Kidney tubule cell (primary cell): Measurements from ENCODE around the gene ATP9A.

ENCODE experiments used
- DNase-seq: peaks from one replicate; pipeline ENCODE4 v3.0.0-alpha.2; 2018; ENCODE audit warnings: low spot score

ATP9A gene

DNA sequence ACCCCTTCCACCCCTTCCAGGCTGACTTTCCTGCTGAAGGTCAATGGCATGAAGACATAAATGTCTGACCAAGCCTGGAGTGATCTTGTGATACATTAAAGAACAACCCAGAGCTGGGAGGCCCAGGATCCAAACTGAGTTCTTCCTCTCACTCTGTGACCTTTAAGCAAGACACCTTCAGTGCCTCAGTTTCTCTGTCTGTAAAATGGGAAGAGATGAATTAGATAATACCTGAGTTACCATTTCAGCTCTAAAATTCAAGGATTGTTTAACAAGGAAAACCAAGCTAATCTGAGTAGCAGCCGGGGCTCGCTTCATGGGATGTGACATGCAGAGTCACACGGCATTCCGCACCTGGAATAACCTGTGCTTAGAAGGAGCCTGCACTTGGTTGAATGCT lies 218.7 kb downstream of the ATP9A start:
- DNase-seq = no peak

DNA sequence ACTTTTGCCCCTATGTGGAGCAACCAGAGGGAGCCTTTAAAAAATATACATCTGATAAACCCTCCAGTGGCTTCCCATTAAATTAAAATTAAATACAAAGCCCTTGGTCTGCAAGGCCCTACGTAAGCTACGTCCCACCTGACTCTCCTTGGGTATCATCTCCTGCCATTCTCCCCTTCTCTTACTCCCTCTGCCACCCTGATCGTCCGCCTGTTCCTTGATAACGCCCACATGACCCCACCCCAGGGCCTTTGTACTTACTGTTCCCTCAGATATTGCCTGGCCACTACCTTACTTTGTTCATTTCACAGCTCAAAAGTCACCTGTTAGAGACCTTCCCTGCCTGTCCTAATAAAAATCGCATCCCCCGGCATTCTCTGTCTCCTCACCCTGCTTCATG lies 220.2 kb downstream of the ATP9A start:
- no peak for DNase-seq
